ENCODE data around the gene UNC13A.

DNA sequence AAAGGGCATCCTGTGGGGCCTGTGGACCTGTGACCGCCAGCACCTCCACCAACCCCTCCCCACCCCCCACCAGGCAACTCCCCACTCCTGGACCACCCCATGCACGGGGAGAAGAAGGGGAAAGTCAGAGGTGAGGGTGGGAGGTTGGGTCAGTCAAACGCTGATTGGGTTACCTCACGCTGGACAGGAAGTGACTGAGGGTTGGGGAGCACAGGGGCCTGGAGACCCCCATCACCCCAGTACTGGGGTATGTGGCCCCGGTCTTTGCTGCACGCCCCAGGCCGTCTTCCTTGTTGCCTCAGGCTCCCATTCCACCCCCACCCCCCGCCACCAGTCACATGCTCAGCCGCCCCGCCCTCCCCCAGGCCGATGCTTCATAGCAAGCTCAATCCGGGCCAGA is 73.7 kb downstream of the UNC13A start:
- TF ChIP-seq, protein P1, sequence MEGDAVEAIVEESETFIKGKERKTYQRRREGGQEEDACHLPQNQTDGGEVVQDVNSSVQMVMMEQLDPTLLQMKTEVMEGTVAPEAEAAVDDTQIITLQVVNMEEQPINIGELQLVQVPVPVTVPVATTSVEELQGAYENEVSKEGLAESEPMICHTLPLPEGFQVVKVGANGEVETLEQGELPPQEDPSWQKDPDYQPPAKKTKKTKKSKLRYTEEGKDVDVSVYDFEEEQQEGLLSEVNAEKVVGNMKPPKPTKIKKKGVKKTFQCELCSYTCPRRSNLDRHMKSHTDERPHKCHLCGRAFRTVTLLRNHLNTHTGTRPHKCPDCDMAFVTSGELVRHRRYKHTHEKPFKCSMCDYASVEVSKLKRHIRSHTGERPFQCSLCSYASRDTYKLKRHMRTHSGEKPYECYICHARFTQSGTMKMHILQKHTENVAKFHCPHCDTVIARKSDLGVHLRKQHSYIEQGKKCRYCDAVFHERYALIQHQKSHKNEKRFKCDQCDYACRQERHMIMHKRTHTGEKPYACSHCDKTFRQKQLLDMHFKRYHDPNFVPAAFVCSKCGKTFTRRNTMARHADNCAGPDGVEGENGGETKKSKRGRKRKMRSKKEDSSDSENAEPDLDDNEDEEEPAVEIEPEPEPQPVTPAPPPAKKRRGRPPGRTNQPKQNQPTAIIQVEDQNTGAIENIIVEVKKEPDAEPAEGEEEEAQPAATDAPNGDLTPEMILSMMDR (IDR thresholded peaks at IDR 0.05), result no peak
- no peak for TF ChIP-seq POLR2A (IDR thresholded peaks at IDR 0.05)
